GM20000 (cell line): ENCODE measurements around the gene ZC3H7A.

Source experiments
- DNase-seq: peaks from one replicate; pipeline ENCODE4 v3.0.0; 2012; ENCODE audit warnings: low spot score
- CTCF ChIP-seq: IDR thresholded peaks from 2 replicates; pipeline ENCODE4 v1.5.1; 2012; ENCODE audit warnings: mild to moderate bottlenecking, control low read depth; ENCODE audit errors: extremely low read depth, missing control alignments

Gene ZC3H7A

GRCh38 chr16:11729787-11730186, 67.3 kb downstream of the ZC3H7A start:
- no peak for DNase-seq
- no peak for TF ChIP-seq CTCF

GRCh38 chr16:11727796-11728543, 69.1 kb downstream of the ZC3H7A start:
- DNase-seq = peak; percentile 31
- TF ChIP-seq CTCF = no peak

GRCh38 chr16:11726008-11726407, 71.0 kb downstream of the ZC3H7A start:
- DNase-seq = no peak
- TF ChIP-seq CTCF = no peak

GRCh38 chr16:11725457-11725856, 71.6 kb downstream of the ZC3H7A start:
- DNase-seq = no peak
- TF ChIP-seq CTCF = no peak

- no peak for TF ChIP-seq CTCF
- DNase-seq = no peak
Measured at GRCh38 chr16:11722468-11722808, 74.6 kb downstream of the ZC3H7A start.

- DNase-seq = no peak
- no peak for TF ChIP-seq CTCF
Measured at GRCh38 chr16:11721781-11722467, 75.1 kb downstream of the ZC3H7A start.

- no peak for DNase-seq
- no peak for TF ChIP-seq CTCF
Measured at GRCh38 chr16:11719762-11720161, 77.3 kb downstream of the ZC3H7A start.
